ENCODE data around the gene RALGPS1. TPM values are rescaled to one million over a fixed set of nuclear protein-coding genes. Genes with fewer than 3 reads are reported as not detected.

RALGPS1 gene
- total and polyA plus RNA-seq, 2 of the 8 experiments (the other 6 are each of a cell fraction or from before 2014, with no cell fraction given), result 20.0 to 23.5 TPM

GRCh38 chr9:127047971-127048370 lies 133.4 kb downstream of the RALGPS1 start:
- no peak overlapping the region for H2AFZ ChIP-seq (ENCODE audit: low read length)
- H3K56ac ChIP-seq (replicated peaks; ENCODE audit: insufficient read length, low read depth, low read length), result no peak overlapping the region
- no peaks in the 10 kb centered on the region for H3K36me3 ChIP-seq (ENCODE audit: control insufficient read depth in 2 of 4, insufficient read depth in 4 of 4, low read length in 3 of 4)
- DNase-seq (ENCODE audit: low read depth in 1 of 2, low spot score in 2 of 2) (peak in 1 of 2 experiments; percentile 22), FAIRE-seq (no peak)
- no peak overlapping the region for H4K91ac ChIP-seq (replicated peaks; ENCODE audit: insufficient read length, low read length)
- no peak overlapping the region for H3K18ac ChIP-seq (ENCODE audit: extremely low read depth, low read length)
- H3K79me1 ChIP-seq (ENCODE audit: low read depth, low read length), result no peaks in the 10 kb centered on the region
- H3K9ac ChIP-seq (replicated peaks in 1 of 4; ENCODE audit: extremely low read depth in 1 of 4, low read depth in 3 of 4, low read length in 3 of 4), result no peak overlapping the region
- H3K23me2 ChIP-seq (ENCODE audit: low read depth, low read length), result no peaks in the 10 kb centered on the region
- no peak overlapping the region for H2BK20ac ChIP-seq (ENCODE audit: low read length)
- no peak overlapping the region for H3K4ac ChIP-seq (replicated peaks; ENCODE audit: insufficient read length, low read depth, low read length)
- H4K20me1 ChIP-seq (replicated peaks in 1 of 2; ENCODE audit: control insufficient read depth in 1 of 2, insufficient read depth in 2 of 2, low read length in 2 of 2), result peaks cover 0 to 2% of the 10 kb centered on the region in 2 experiments
- no peaks in the 10 kb centered on the region for H3K27me3 ChIP-seq (replicated peaks in 1 of 4; ENCODE audit: control insufficient read depth in 3 of 4, extremely low read depth in 1 of 4, insufficient read depth in 3 of 4, low read length in 3 of 4)
- no peak overlapping the region for H3K4me3 ChIP-seq (ENCODE audit: extremely low read depth in 1 of 4, insufficient read depth in 2 of 4, low read depth in 3 of 4, low read length in 4 of 4)
- no peak overlapping the region for H3K27ac ChIP-seq (ENCODE audit: low read depth, low read length)
- POLR2A ChIA-PET (ENCODE audit: partially characterized antibody), result no interaction called here
- no peak overlapping the region for H4K8ac ChIP-seq (ENCODE audit: extremely low read depth, insufficient read depth, low read length)
- CTCF ChIA-PET (ENCODE audit: partially characterized antibody), result interaction anchor here (1.1 kb wide), 1 partner anchor 107 kb away, joined by 4 read pairs; no protein-coding TSS in a partner anchor
- H2BK15ac ChIP-seq (ENCODE audit: low read length), result no peak overlapping the region
- H2AK5ac ChIP-seq (ENCODE audit: low read depth, low read length), result no peak overlapping the region
- no peak overlapping the region for H3K14ac ChIP-seq (ENCODE audit: insufficient read length)
- H3K9me3 ChIP-seq (ENCODE audit: insufficient read depth in 2 of 2, low read depth in 1 of 2, low read length in 1 of 2), result no peaks in the 10 kb centered on the region
- no peaks in the 10 kb centered on the region for H3K79me2 ChIP-seq (ENCODE audit: control insufficient read depth in 1 of 2, insufficient read depth in 2 of 2, low read length in 2 of 2)
- no peak overlapping the region for H4K5ac ChIP-seq (ENCODE audit: insufficient read length, low read depth, low read length)
- H3K23ac ChIP-seq (ENCODE audit: insufficient read length), result no peak overlapping the region
- no peak overlapping the region for H2BK12ac ChIP-seq (ENCODE audit: low read depth, low read length)
- no peak overlapping the region for H2BK5ac ChIP-seq (ENCODE audit: low read depth, low read length)
- no peak overlapping the region for H3K4me2 ChIP-seq (ENCODE audit: insufficient read depth in 1 of 2, low read depth in 2 of 2, low read length in 2 of 2)
- H2BK120ac ChIP-seq (replicated peaks; ENCODE audit: low read depth, low read length), result no peak overlapping the region
- 83% methylated on average over 3 of the region's 3 CpGs; no CpG with 5 or more reads in 1 of the 2 experiments for WGBS, 2 experiments (ENCODE audit: extremely low coverage in 1 of 2, insufficient coverage in 1 of 2, insufficient read length in 1 of 2, insufficient replicate concordance in 2 of 2, low coverage in 1 of 2, low lambda C conversion rate in 2 of 2, missing lambda C conversion rate in 1 of 2)
- no peaks in the 10 kb centered on the region for H3K4me1 ChIP-seq (replicated peaks in 1 of 4; ENCODE audit: control insufficient read depth in 3 of 4, insufficient read depth in 4 of 4, low read length in 3 of 4)
- TF ChIP-seq RNF2 (IDR thresholded peaks at IDR 0.05; ENCODE audit: borderline replicate concordance, low read depth, low read length, missing control alignments, poor library complexity, severe bottlenecking) (no peak), SRF (IDR thresholded peaks at IDR 0.05; ENCODE audit: low read depth, low read length) (no peak), EGR1 (IDR thresholded peaks at IDR 0.05; ENCODE audit: borderline replicate concordance, low read depth, low read length) (no peak), USF2 (IDR thresholded peaks at IDR 0.05; ENCODE audit: low read length) (no peak), SIX5 (IDR thresholded peaks at IDR 0.05; ENCODE audit: low read depth, low read length) (no peak), KDM1A (IDR thresholded peaks at IDR 0.05; ENCODE audit: borderline replicate concordance, low read length) (no peak), CHD2 (IDR thresholded peaks at IDR 0.05; ENCODE audit: low read length) (no peak), POLR2A (IDR thresholded peaks at IDR 0.05; ENCODE audit: control extremely low read depth in 1 of 2, low read depth in 2 of 2, low read length in 2 of 2) (no peak), HDAC6 (IDR thresholded peaks at IDR 0.05; ENCODE audit: low read depth, low read length) (no peak), RXRA (IDR thresholded peaks at IDR 0.05; ENCODE audit: insufficient read depth, low read depth, low read length) (no peak), BCL11A (IDR thresholded peaks at IDR 0.05; ENCODE audit: low read depth in 2 of 2, low read length in 2 of 2) (no peak), CTBP2 (IDR thresholded peaks at IDR 0.05; ENCODE audit: borderline replicate concordance, insufficient read depth, insufficient read length, low read length) (no peak), RFX5 (IDR thresholded peaks at IDR 0.05; ENCODE audit: borderline replicate concordance, low read depth, low read length) (no peak), NANOG (IDR thresholded peaks at IDR 0.05; ENCODE audit: insufficient read depth, low read depth, low read length, poor library complexity, severe bottlenecking) (no peak)

Data from H1 (cell line).